Osteocyte (in vitro differentiated cells): ENCODE data around the gene ANKRD16. TPM values are rescaled to one million over a fixed set of nuclear protein-coding genes. Genes with fewer than 3 reads are reported as not detected.
"Not testable (repeated sequence)": the region's sequence is repeated elsewhere in the genome, so short reads cannot be mapped to it uniquely, and the experiment has no call there.

Experiments used
- DNase-seq: peaks from one replicate; pipeline ENCODE4 v3.0.0; 2021; ENCODE audit warnings: mixed read lengths; ENCODE audit not compliant: unreplicated experiment; ENCODE audit errors: extremely low spot score
- H3K27ac Mint-ChIP-seq: one replicate; pipeline ENCODE4 v1.8.0; 2021; ENCODE audit warnings: mild to moderate bottlenecking, mixed read lengths; ENCODE audit not compliant: unreplicated experiment
- H3K27me3 Mint-ChIP-seq: one replicate; pipeline ENCODE4 v1.8.0; 2021; ENCODE audit warnings: mixed read lengths; ENCODE audit not compliant: unreplicated experiment
- H3K36me3 Mint-ChIP-seq: one replicate; pipeline ENCODE4 v1.8.0; 2021; ENCODE audit warnings: mixed read lengths; ENCODE audit not compliant: unreplicated experiment
- H3K4me1 Mint-ChIP-seq: one replicate; pipeline ENCODE4 v1.8.0; 2021; ENCODE audit warnings: mixed read lengths; ENCODE audit not compliant: unreplicated experiment
- H3K4me3 Mint-ChIP-seq: one replicate; pipeline ENCODE4 v1.8.0; 2021; ENCODE audit warnings: mild to moderate bottlenecking, moderate library complexity, mixed read lengths; ENCODE audit not compliant: unreplicated experiment
- H3K9me3 Mint-ChIP-seq: one replicate; pipeline ENCODE4 v1.8.0; 2021; ENCODE audit warnings: mixed read lengths; ENCODE audit not compliant: unreplicated experiment
- CTCF ChIP-seq: fragments of 200-600 bp; sonication (generic); IDR thresholded peaks from 2 replicates; pipeline ENCODE4 v1.5.0; 2021; ENCODE audit warnings: antibody characterized with exemption, mild to moderate bottlenecking, moderate library complexity
- total RNA-seq: library from RNA; stranded (reverse); gene quantifications from 2 replicates; pipeline ENCODE4 v1.2.1, GENCODE V29; 2021

Gene ANKRD16
- total RNA-seq, 1 donor from 2014 or later = 8.8 TPM

- Mint-ChIP-seq H3K4me3 (no peak overlapping the region), H3K36me3 (no peaks in the 10 kb centered on the region), H3K27me3 (no peaks in the 10 kb centered on the region), H3K9me3 (no peaks in the 10 kb centered on the region), H3K27ac (no peak overlapping the region), H3K4me1 (no peaks in the 10 kb centered on the region)
- no peak for TF ChIP-seq CTCF
- no peak for DNase-seq
Observed at GRCh38 chr10:5854131-5854475, 35.6 kb downstream of the ANKRD16 start.

DNA sequence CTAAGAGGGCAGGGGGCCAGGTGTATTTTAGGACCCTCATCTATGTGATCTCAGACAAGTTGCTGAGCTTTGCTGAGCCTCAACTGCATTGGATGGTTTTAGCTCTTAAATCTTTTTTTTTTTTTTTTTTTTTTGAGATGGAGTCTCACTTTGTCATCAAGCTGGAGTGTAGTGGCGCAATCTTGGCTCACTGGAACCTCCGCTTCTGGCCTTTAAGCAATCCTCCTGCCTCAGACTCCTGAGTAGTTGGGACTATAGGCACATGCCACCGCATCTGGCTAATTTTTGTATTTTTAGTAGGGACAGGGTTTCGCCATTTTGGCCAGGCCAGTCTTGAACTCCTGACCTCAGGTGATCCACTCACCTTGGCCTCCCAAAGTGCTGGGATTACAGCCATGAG, 43.0 kb downstream of the ANKRD16 start:
- H3K4me3 Mint-ChIP-seq, H3K27me3 Mint-ChIP-seq, DNase-seq, H3K36me3 Mint-ChIP-seq, H3K9me3 Mint-ChIP-seq: not testable (repeated sequence)
- H3K4me1 Mint-ChIP-seq = peaks cover 27% of the 10 kb centered on the region
- H3K27ac Mint-ChIP-seq = peak overlapping the region; percentile 97

DNA sequence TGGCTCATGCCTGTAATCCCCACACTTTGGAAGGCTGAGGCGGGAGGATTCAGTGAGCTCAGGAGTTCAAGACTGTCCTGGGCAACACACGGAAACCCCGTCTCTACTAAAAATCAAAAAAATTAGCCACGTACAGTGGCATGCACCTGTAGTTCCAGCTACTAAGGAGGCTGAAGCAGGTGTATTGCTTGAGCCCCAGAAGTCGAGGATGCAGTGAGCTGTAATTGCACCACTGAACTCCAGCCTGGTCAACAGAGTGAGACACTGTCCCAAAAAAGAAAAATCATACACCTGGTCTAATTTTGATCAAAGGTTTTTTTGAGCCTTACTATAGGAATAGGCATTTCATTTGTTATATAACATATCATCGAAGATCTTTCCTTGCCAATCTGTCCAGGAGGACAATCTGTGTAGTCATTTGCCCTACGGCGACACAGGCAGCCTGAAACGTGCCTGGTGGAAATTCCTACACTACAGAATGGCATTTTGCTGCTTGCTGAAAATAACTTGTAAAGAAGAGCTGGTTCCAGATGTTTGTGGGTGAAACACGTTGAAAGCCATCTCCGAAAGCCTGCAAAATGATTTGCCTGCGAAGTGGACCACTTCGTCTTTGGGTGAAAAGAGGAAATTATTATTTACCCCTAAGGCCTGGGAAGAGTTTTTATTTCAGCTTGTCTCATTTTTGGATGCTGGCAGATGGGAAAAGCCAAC, 45.2 kb downstream of the ANKRD16 start:
- peak overlapping the region; percentile 97 for H3K27ac Mint-ChIP-seq
- peaks cover 39% of the 10 kb centered on the region for H3K4me1 Mint-ChIP-seq
- H3K36me3 Mint-ChIP-seq = no peaks in the 10 kb centered on the region
- no peaks in the 10 kb centered on the region for H3K9me3 Mint-ChIP-seq
- no peak for DNase-seq
- peak overlapping the region; percentile 66 for H3K4me3 Mint-ChIP-seq
- TF ChIP-seq CTCF = no peak
- no peaks in the 10 kb centered on the region for H3K27me3 Mint-ChIP-seq

DNA sequence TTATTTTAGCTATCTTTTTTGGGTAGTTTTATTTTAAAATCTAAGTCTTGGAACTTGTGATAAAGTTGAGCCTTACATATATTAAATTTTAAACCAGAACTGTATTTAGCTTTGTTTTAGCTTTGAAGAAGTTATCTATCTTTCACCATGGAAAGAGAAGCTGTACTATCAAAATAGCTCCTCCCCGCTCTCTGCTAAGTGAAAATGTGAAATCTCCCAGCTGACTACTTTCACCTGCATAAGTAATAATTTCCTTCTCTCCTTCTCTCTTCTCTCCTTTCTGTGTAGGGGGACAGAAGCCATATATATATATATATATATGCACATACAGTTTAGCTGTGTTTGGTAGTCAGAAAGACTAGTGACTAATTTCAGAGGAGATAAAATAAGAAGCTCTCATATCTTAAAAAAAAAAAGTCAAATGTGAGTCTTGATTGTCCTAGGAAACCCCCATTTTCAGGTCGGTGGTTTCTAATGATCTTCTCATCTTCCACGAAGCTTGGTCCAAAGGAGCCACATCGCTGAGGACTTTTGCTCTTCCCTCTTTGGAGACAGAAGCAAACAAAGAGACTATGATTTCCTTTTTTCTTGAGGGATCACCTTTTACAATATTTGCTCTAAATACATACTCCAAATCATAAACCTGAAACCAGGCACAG, 45.9 kb downstream of the ANKRD16 start:
- Mint-ChIP-seq H3K27me3 (no peaks in the 10 kb centered on the region), H3K36me3 (no peaks in the 10 kb centered on the region), H3K4me3 (no peak overlapping the region), H3K4me1 (peaks cover 40% of the 10 kb centered on the region), H3K9me3 (no peaks in the 10 kb centered on the region), H3K27ac (no peak overlapping the region)
- DNase-seq = no peak
- no peak for TF ChIP-seq CTCF

DNA sequence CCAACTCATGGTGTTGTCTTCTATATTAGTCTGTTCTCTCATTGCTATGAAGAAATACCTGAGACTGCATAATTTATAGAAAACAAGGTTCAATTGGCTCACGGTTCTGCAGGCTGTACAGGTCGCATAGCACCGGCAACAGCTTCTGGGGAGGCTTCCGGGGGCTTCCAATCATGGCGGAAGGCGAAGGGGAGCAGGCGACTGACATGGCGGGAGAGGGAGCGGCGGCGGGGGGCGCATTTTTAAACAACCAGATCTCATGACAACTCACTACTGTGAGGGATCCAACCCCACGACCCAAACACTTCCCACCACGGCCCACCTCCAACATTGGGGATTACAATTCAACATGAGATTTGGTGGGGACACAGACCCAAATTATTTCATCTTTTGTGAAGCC, 47.7 kb downstream of the ANKRD16 start:
- Mint-ChIP-seq H3K27ac (no peak overlapping the region), H3K4me3 (no peak overlapping the region), H3K4me1 (peaks cover 38% of the 10 kb centered on the region), H3K27me3 (no peaks in the 10 kb centered on the region), H3K36me3 (no peaks in the 10 kb centered on the region), H3K9me3 (no peaks in the 10 kb centered on the region)
- no peak for DNase-seq
- TF ChIP-seq CTCF = no peak
